ENCODE results near the gene MKLN1. TPM values are rescaled to one million over a fixed set of nuclear protein-coding genes. Genes with fewer than 3 reads are reported as not detected.

Gene MKLN1
- total and polyA plus RNA-seq, 2 donors (not counting 1 experiment from before 2014, with no cell fraction given), result 8.5 to 68.4 TPM

- peaks cover 2 to 9% of the 10 kb centered on the region in 2 experiments for H3K36me3 ChIP-seq (replicated peaks in 1 of 2; ENCODE audit: control extremely low read depth in 1 of 2, control insufficient read depth in 1 of 2, extremely low read depth in 1 of 2, insufficient read depth in 2 of 2, low read length in 1 of 2)
- no peak overlapping the region for H3K9ac ChIP-seq (ENCODE audit: low read length)
- ATAC-seq (ENCODE audit: low read depth) (no peak), DNase-seq (no peak)
- no peak overlapping the region for H3K27ac ChIP-seq (ENCODE audit: low read length in 2 of 2)
- H3K4me2 ChIP-seq (replicated peaks; ENCODE audit: low read depth, low read length, poor library complexity, severe bottlenecking), result no peak overlapping the region
- no peak overlapping the region for H3K27ac Mint-ChIP-seq
- no peaks in the 10 kb centered on the region for H3K9me3 ChIP-seq (ENCODE audit: control extremely low read depth in 1 of 3, control insufficient read depth in 2 of 3, insufficient read depth in 1 of 3, low read length in 2 of 3)
- no peak for TF ChIP-seq EZH2 (IDR thresholded peaks at IDR 0.05; ENCODE audit: borderline replicate concordance, insufficient read depth, low read depth, low read length, poor library complexity, severe bottlenecking)
- TF ChIP-seq, protein P1, sequence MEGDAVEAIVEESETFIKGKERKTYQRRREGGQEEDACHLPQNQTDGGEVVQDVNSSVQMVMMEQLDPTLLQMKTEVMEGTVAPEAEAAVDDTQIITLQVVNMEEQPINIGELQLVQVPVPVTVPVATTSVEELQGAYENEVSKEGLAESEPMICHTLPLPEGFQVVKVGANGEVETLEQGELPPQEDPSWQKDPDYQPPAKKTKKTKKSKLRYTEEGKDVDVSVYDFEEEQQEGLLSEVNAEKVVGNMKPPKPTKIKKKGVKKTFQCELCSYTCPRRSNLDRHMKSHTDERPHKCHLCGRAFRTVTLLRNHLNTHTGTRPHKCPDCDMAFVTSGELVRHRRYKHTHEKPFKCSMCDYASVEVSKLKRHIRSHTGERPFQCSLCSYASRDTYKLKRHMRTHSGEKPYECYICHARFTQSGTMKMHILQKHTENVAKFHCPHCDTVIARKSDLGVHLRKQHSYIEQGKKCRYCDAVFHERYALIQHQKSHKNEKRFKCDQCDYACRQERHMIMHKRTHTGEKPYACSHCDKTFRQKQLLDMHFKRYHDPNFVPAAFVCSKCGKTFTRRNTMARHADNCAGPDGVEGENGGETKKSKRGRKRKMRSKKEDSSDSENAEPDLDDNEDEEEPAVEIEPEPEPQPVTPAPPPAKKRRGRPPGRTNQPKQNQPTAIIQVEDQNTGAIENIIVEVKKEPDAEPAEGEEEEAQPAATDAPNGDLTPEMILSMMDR (IDR thresholded peaks at IDR 0.05), result no peak
- POLR2A ChIA-PET, result no interaction called here
- CTCF ChIA-PET, result interaction anchor here (0.9 kb wide), 1 partner anchor 1688 kb away, joined by 3 read pairs; no protein-coding TSS in a partner anchor
- intact Hi-C loops (cut with micrococcal nuclease), result no loop called here
- H3K4me1 ChIP-seq (ENCODE audit: control insufficient read depth in 2 of 2, insufficient read depth in 2 of 2, low read length in 2 of 2), result peaks cover 5 to 8% of the 10 kb centered on the region in 2 donors
- no peak overlapping the region for H3K4me3 Mint-ChIP-seq
- H4K20me1 ChIP-seq (ENCODE audit: control insufficient read depth, insufficient read depth, low read length, poor library complexity, severe bottlenecking), result no peaks in the 10 kb centered on the region
- H3K9me3 Mint-ChIP-seq (ENCODE audit: insufficient read depth), result no peaks in the 10 kb centered on the region
- H2AFZ ChIP-seq (ENCODE audit: insufficient read depth, low read depth, low read length, poor library complexity, severe bottlenecking), result no peak overlapping the region
- H3K27me3 ChIP-seq (replicated peaks in 1 of 4; ENCODE audit: control extremely low read depth in 1 of 4, control insufficient read depth in 3 of 4, insufficient read depth in 4 of 4, low read length in 3 of 4), result no peaks in the 10 kb centered on the region
- H3K4me3 ChIP-seq (ENCODE audit: control extremely low read depth in 1 of 5, extremely low read depth in 1 of 5, insufficient read depth in 1 of 5, low read depth in 2 of 5, low read length in 4 of 5), result no peak overlapping the region
- H3K4me1 Mint-ChIP-seq, result peaks cover 20% of the 10 kb centered on the region
- no peaks in the 10 kb centered on the region for H3K27me3 Mint-ChIP-seq
- no CpG with 5 or more reads among the region's 3 CpGs for WGBS (ENCODE audit: insufficient coverage)
- no peaks in the 10 kb centered on the region for H3K79me2 ChIP-seq (ENCODE audit: control insufficient read depth, insufficient read depth, low read length)
These were observed 128.7 kb downstream of the MKLN1 start for GRCh38 chr7:131456338-131456737.

GRCh38 chr7:131459256-131459655 is 131.6 kb downstream of the MKLN1 start:
- Histone ChIP-seq H2AFZ (ENCODE audit: insufficient read depth, low read depth, low read length, poor library complexity, severe bottlenecking) (no peak overlapping the region), H3K4me1 (ENCODE audit: control insufficient read depth in 2 of 2, insufficient read depth in 2 of 2, low read length in 2 of 2) (peaks cover 5 to 8% of the 10 kb centered on the region in 2 donors), H3K9me3 (ENCODE audit: control extremely low read depth in 1 of 3, control insufficient read depth in 2 of 3, insufficient read depth in 1 of 3, low read length in 2 of 3) (no peaks in the 10 kb centered on the region), H3K27me3 (replicated peaks in 1 of 4; ENCODE audit: control extremely low read depth in 1 of 4, control insufficient read depth in 3 of 4, insufficient read depth in 4 of 4, low read length in 3 of 4) (no peaks in the 10 kb centered on the region), H3K36me3 (replicated peaks in 1 of 2; ENCODE audit: control extremely low read depth in 1 of 2, control insufficient read depth in 1 of 2, extremely low read depth in 1 of 2, insufficient read depth in 2 of 2, low read length in 1 of 2) (peaks cover 4 to 22% of the 10 kb centered on the region in 2 experiments), H4K20me1 (ENCODE audit: control insufficient read depth, insufficient read depth, low read length, poor library complexity, severe bottlenecking) (no peaks in the 10 kb centered on the region), H3K79me2 (ENCODE audit: control insufficient read depth, insufficient read depth, low read length) (no peaks in the 10 kb centered on the region), H3K4me2 (replicated peaks; ENCODE audit: low read depth, low read length, poor library complexity, severe bottlenecking) (no peak overlapping the region), H3K27ac (ENCODE audit: low read length in 2 of 2) (no peak overlapping the region), H3K4me3 (ENCODE audit: control extremely low read depth in 1 of 5, extremely low read depth in 1 of 5, insufficient read depth in 1 of 5, low read depth in 2 of 5, low read length in 4 of 5) (no peak overlapping the region), H3K9ac (ENCODE audit: low read length) (no peak overlapping the region)
- ChIA-PET CTCF (no interaction called here), POLR2A (no interaction called here)
- intact Hi-C loops (cut with micrococcal nuclease), result no loop called here
- TF ChIP-seq, protein P1 (IDR thresholded peaks at IDR 0.05), result no peak
- no peak for TF ChIP-seq EZH2 (IDR thresholded peaks at IDR 0.05; ENCODE audit: borderline replicate concordance, insufficient read depth, low read depth, low read length, poor library complexity, severe bottlenecking)
- Mint-ChIP-seq H3K9me3 (ENCODE audit: insufficient read depth) (no peaks in the 10 kb centered on the region), H3K4me1 (peaks cover 14% of the 10 kb centered on the region), H3K4me3 (no peak overlapping the region), H3K27me3 (no peaks in the 10 kb centered on the region), H3K27ac (no peak overlapping the region)
- ATAC-seq (ENCODE audit: low read depth), result no peak
- DNase-seq, result no peak
- WGBS (ENCODE audit: insufficient coverage), result 91% methylated on average over 1 of the region's 1 CpG

All from B cell (primary cell).